ENCODE data around the gene PAGE4. TPM values are rescaled to one million over a fixed set of nuclear protein-coding genes. Genes with fewer than 3 reads are reported as not detected.

The PAGE4 gene
- total and polyA plus RNA-seq, 2 of the 13 experiments (the other 11 are each of a cell fraction or from before 2014, with no cell fraction given), result 1.1 TPM; not detected in 1

GRCh38 chrX:49878834-49879655 lies 49.9 kb downstream of the PAGE4 start, which contains the start of gene USP27X:
USP27X (plus strand) TSS chrX:49879484; CDS start chrX:49880308, 824 bp downstream.
- H4K20me1 ChIP-seq (ENCODE audit: insufficient read depth, low read length), result peaks cover 8% of the 10 kb centered on the region; the same call in 1 of the 2 replicates
- BruUV-seq (replicated peaks), result no TSS peak
- H3K27ac ChIP-seq (ENCODE audit: extremely low read length, insufficient read depth, low read length), result peak within 1 kb of the TSS; percentile 97
- no peaks in the 10 kb centered on the region for H3K9me3 ChIP-seq (ENCODE audit: low read length)
- H3K4me3 ChIP-seq (replicated peaks in 1 of 3; ENCODE audit: insufficient read depth in 1 of 3, low read depth in 2 of 3, low read length in 3 of 3), result peak within 1 kb of the TSS; percentile 52 to 76 (median 71)
- peak within 1 kb of the TSS; percentile 90 for H3K4me2 ChIP-seq (ENCODE audit: low read depth, low read length)
- no peaks in the 10 kb centered on the region for H3K36me3 ChIP-seq (replicated peaks in 1 of 2; ENCODE audit: control insufficient read depth in 1 of 2, insufficient read depth in 2 of 2, low read length in 2 of 2)
- FAIRE-seq (peak; percentile 56), DNase-seq (ENCODE audit: low spot score) (peak; percentile 86), ATAC-seq (peak; percentile 72)
- H3K4me1 ChIP-seq (ENCODE audit: insufficient read depth, low read length), result peaks cover 64% of the 10 kb centered on the region
- H3K79me2 ChIP-seq (ENCODE audit: insufficient read depth, low read length), result peaks cover 32% of the 10 kb centered on the region
- no peak within 1 kb of the TSS for H2AFZ ChIP-seq (ENCODE audit: low read length)
- no peaks in the 10 kb centered on the region; a peak in 1 of 5 replicates for H3K27me3 ChIP-seq (ENCODE audit: control insufficient read depth in 1 of 2, insufficient read depth in 2 of 2, low read length in 2 of 2)
- POLR2A ChIA-PET, result interaction anchor here (0.6 to 5.3 kb wide), 15 partner anchors 10 to 688 kb away, joined by 3 to 91 read pairs (median 3); partner anchors contain the start of gene CLCN5
- WGBS (ENCODE audit: low lambda C conversion rate), result 0% methylated on average over 6 of the region's 60 CpGs
- CTCF ChIA-PET (ENCODE audit: low intra/inter-chr PET ratio, low total read pairs), result no interaction called here
- in situ Hi-C loops (cut with HindIII; ENCODE audit: extremely low pct_ligation_motif_present, low pct_unique_long_range_greater_than_20kb) (loop anchor here (5.0 kb wide), 1 partner anchor 37 kb away; no protein-coding TSS in a partner anchor), intact Hi-C loops (cut with micrococcal nuclease; ENCODE audit: unreplicated experiment) (loop anchor here (5.0 kb wide), 1 partner anchor 927 kb away; no protein-coding TSS in a partner anchor)
- peak within 1 kb of the TSS; percentile 87 for H3K9ac ChIP-seq (ENCODE audit: insufficient read depth, low read depth, low read length)
- TF ChIP-seq SALL1 (CRISPR knock-in tag; IDR thresholded peaks at IDR 0.05), result peak; percentile 48; the same call in 1 of the 2 replicates
- TF ChIP-seq ARID4A (CRISPR knock-in tag; IDR thresholded peaks at IDR 0.05; ENCODE audit: borderline replicate concordance), result peak; percentile 57; the same call in 1 of the 2 replicates
- no peak for TF ChIP-seq MEIS1 (CRISPR knock-in tag; IDR thresholded peaks at IDR 0.05; ENCODE audit: borderline replicate concordance)
- no peak for TF ChIP-seq ZNF335 (CRISPR knock-in tag; IDR thresholded peaks at IDR 0.05)
- no peak for TF ChIP-seq RFX5 (IDR thresholded peaks at IDR 0.05; ENCODE audit: low read depth, low read length)
- peak; percentile 28; the same call in 1 of the 2 replicates for TF ChIP-seq YEATS4 (CRISPR knock-in tag; IDR thresholded peaks at IDR 0.05; ENCODE audit: borderline replicate concordance)
- TF ChIP-seq IKZF4 (CRISPR knock-in tag; IDR thresholded peaks at IDR 0.05; ENCODE audit: borderline replicate concordance, low read depth, not compliant biosample characterization), result no peak
- TF ChIP-seq GABPB1 (CRISPR knock-in tag; IDR thresholded peaks at IDR 0.05), result peak; percentile 81
- no peak for TF ChIP-seq CENPT (CRISPR knock-in tag; IDR thresholded peaks at IDR 0.05; ENCODE audit: low read depth)
- TF ChIP-seq ZNF18 (CRISPR knock-in tag; IDR thresholded peaks at IDR 0.05; ENCODE audit: insufficient replicate concordance), result no peak
- TF ChIP-seq PHF21A (CRISPR knock-in tag; IDR thresholded peaks at IDR 0.05), result peak; percentile 36; the same call in 1 of the 2 replicates
- no peak for TF ChIP-seq ZNF552 (CRISPR knock-in tag; IDR thresholded peaks at IDR 0.05; ENCODE audit: borderline replicate concordance)
- no peak for TF ChIP-seq REPIN1 (CRISPR knock-in tag; IDR thresholded peaks at IDR 0.05; ENCODE audit: borderline replicate concordance, low read depth)
- peak; percentile 81 for TF ChIP-seq ZMYM4 (CRISPR knock-in tag; IDR thresholded peaks at IDR 0.05)
